ENCODE measurements around the gene DDX41.

DDX41 gene

DNA sequence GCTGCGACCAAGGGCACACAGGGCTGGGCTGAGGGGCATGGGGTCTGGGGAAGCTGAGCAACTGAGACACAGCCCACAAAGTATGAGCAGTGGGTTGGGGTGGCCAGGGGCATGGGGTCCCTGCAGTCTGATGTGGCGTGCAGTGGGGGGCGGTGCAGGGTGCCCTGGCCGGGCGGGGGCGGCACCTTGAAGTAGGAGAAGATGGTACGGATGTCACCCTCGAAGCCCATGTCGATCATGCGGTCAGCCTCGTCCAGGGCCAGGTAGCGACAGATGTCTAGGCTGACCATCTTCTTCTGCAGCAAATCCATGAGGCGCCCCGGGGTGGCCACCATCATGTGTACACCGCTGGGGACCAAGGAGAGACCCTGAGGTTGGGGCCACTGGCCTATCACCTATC, 3.3 kb downstream of the DDX41 start:
- DNase-seq (ENCODE audit: low read depth in 2 of 2) = no peak

DNA sequence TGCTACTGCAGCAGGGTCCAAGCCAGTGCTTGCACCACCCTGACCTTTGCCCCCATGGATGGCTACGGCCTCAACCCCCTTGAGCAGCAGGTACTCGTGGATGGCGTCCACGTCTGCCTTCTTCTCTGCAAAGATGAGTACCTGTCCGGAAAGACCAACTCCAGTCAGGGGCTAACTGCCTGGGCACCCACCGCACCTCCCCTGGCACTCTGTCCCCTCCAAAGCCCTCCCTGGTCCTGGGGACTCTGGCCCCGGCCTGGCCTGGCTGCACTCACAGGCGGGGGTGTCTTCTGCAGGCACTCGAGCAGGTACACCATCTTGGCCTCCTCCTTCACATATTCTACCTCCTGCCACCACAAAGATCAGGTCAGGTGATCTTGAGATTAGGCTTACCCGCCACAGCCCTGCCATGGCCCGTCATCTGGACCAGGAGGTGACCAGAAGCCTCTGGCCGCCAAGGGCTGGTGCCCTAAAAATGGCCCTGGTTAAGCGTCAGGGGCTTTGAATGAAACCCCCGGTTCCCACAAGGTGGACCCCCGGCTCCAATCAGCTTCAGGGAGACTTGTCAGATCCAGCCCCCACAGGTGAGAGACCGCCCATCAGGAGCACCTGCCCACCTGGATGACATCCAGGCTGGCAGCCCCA, 3.9 kb downstream of the DDX41 start:
- no peak for DNase-seq (ENCODE audit: low read depth in 2 of 2)

DNA sequence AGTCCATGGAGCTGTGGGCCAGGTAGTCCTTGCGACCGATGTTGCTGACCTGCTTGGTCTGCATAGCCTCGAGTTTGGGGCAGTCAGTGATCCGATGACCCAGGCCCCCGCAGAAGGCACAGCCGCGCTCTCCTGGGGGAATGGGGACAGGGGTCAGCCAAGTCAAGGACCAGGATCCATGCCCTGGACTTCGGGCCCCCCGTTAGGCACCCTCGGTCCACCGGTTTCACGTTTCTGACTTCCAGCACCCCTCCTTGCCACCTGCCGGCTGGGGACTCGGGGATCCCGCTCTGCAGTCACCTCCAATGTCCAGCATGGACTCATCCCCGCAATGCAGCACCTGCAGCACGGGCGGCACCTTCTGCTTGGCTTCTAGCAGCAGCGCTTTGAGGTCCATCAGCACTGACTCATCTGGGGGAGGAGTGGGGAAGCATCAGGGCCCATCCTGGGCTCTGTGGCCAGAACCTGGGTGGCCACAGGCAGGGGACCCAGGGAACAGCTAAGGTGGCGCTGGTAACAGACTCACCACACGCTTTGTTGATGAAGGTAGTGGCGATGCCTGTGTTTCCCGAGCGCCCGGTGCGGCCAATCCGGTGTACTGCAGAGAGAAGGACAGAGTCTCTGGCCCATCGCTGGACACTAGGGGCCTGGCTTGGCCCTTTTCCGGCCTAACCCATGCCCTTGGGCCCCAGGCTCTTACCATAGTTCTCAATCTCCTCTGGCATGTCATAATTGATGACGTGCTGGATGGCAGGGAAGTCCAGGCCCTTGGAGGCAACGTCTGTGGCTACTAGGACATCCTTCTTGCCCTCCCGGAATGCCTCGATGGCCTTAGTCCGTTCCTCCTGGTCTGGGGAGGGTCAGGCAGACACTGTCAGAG, 4.7 kb downstream of the DDX41 start:
- DNase-seq (ENCODE audit: low read depth in 2 of 2) = no peak

DNA sequence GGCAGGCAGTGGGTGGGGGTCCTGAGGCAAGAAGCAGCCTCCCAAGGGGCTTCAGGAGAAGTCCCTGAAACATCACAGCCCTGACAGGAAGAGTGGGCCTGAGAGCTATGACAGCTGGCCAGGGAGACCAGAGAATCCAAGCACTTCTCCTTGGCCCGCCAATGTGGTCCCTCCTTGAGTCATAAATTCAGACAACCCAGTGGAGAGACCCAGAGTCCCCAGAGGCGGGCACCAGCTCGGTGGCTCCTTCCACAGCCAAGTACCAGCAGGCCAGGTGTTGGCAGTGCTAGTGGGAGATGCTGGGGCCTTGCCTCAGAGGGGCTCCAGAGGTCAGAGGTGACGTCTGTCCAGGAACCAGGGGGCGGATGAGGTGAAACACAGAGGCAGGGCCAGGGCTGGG, 5.6 kb downstream of the DDX41 start:
- DNase-seq (ENCODE audit: low read depth in 2 of 2) = no peak

DNA sequence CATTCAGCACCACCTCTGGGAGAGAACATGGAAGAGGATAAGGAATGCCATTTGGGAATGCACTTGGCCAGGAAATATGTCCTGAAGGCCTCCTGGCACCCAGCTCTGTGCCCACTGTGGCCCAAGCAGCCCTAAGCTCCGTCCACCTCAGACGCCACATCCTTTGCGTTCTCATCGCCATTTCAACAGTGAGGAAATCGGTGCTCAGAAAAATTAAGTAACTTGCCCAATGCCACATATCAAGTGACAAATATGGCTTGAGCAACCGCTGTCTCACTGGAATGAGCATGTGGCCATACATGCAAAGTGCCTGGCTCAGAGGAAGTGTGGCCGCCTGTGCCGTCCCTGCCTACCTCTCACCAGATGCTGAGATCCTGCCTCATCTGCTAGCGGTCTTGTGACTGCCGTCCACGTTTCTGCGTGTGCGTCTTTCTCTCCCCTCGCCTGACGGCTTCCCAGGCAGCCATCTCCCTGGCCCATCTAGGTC, 6.2 kb downstream of the DDX41 start:
- no peak for DNase-seq (ENCODE audit: low read depth in 2 of 2)

DNA sequence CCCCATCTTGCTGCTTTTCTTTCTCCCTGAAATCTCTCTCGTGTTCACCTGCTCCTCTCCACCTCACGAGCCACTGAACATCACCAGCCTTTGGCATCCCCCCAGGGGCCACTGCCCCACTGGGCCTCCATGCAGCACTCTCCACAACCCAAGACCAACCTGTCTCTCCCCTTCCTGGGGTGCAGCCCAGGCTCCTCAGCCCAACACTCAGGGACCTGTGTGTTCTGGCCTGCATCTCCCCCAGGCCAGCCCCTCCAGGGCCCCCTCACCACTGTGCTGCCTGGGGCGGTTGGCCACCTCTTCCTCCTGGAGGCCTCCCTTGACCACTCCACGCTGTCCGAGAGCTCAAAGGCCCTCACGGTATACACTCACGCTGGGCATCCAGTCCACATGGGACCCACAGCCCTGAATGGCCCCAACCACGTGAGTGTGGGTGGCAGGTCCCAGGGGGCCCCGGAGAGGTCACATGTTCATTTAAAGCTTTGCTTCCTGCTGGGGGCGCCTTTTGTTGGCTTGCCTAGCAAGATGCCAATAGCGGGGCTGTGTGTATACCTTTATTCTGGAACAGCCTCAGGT, 6.7 kb downstream of the DDX41 start:
- DNase-seq (ENCODE audit: low read depth in 2 of 2) = no peak

DNA sequence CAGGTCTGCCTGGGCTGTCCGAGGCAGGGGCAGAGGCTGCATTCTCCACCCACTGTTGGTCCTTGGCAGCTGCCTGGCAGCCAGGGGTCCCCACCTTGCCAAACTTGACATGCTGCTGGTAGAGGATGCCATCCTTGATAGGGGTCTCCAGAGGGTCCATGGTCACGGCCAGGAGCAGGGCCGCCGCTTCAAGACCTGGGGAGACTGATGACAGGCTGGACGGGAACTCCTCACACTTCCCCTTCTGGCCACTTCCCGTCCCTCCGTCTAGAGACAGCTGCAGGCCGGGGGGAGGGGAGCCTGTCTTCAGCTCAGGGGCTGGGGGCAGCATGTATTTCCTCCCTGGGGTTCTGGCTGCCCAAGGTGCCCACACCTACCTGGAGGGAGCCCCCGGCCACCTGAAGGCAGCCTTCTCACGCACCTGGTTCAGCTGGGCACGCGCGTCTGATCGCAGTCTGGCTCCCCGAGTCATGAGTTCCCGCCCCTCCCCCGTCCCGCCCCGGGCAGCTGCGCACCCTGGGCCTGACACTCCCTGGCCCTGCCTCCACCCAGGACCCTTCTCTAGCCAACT, 7.3 kb downstream of the DDX41 start, which contains the start of gene DOK3:
Gene DOK3, minus strand, starts transcription at position 446 of the 571 bp plus-strand sequence. Its CDS starts 286 bp downstream, at position 160.
- DNase-seq (ENCODE audit: low read depth in 2 of 2) = no peak

DNA sequence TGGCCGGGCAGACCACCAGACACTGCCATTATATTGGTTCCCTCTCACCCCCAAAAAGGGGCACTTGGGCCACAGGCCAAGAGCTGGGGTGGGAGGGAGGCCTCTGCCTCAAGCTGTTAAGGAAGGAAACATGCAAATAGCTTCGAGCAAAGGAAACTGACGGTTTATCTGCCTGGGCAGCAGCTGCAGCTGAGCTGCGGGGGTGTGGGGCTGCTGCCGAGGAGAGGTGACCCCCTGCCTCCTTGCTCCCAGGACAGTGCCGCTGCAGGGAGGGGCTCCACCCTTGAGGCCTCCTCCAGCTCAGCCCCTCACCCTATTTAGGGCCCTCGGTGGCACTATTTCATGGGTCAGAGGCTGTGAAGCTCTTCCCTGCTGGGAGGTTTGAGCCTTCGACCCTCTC, 7.9 kb downstream of the DDX41 start:
- DNase-seq (ENCODE audit: low read depth in 2 of 2) = no peak

DNA sequence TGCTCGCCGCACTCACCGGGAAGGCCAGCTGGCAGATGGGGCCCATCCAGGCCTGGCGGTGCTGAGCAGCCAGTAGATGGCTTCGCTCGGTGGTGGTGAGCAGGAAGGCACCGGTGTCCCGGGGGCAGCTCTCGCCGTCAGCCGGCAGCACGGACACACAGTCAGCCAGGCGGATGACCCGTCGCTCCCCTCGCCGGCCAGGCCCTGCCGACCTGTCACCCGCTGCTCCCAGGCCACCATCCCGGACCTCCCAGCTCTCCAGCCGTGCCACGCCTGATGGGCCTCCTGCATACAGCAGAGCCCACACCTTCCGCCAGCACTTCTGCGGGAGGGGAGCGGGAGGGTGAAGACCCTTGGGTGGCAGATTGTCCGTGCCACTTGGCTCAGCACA, 8.5 kb downstream of the DDX41 start:
- no peak for DNase-seq (ENCODE audit: low read depth in 2 of 2)

DNA sequence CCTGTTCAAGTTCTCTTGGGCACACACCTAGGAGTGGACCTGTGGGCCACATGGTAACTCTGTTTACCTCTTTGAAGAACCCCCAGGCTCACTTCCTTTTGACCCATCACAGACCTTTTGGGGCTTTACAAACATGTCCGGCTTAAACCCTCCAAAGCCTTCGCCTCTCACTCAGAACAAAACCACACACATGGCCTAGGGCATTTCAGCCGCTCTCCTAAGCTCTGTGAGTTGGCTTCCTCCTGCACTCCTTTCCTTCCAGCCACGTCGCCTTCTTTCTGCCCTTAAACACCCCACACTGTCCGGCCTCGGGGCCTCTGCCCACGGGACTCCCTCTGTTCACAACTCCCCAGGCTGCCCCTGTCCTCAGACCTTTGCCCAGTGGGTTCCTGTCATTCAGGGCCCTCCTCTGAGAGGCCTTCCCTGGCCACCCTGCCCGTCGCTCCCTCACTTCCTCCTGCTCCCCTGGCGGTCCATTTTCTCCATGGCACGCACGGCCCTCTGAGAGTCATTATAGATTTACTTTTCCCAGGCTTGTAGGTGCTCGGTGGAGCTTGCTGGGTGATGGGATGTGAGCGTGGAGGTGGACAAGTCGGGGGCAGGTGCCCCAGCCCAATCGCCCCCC, 9.1 kb downstream of the DDX41 start:
- no peak for DNase-seq (ENCODE audit: low read depth in 2 of 2)

DNA sequence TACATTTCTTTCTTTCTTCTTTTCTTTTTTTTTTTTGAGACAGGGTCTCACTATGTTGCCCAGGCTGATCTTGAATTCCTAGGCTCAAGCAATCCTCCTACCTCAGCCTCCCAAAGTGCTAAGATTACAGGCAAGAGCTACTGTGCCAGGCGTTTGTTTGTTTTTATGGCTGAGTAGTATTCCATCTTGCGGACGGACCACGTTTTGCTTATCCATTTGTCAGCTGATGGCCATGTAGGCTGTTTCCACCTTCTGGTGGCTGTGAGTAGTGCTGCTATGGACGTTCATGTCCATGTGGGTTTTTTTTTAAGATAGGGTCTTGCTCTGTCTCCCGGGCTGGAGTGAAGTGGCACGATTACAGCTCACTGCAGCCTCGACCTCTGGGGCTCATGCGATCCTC, 9.6 kb downstream of the DDX41 start:
- DNase-seq (ENCODE audit: low read depth in 2 of 2) = no peak

DNA sequence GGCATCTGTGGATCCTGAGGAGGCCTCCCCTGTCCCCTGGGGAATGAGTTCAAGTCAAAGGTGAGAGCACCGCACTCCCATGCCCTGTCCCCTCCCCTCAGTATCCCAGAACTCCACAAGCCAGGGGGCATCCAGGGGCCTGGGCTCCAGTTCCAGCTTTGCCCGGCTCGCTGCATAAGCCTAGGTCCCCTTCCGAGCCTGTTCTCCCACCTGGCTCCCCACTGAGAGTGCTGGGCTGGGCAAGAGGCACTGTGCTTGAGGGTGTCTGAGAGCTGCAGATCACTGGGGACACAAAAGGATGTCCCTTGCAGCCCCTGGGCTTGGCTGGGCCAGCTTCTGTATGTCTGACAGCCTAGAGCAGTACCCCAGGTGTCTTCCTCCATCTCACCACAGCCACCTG, 11.7 kb downstream of the DDX41 start:
- no peak for DNase-seq (ENCODE audit: low read depth in 2 of 2)

DNA sequence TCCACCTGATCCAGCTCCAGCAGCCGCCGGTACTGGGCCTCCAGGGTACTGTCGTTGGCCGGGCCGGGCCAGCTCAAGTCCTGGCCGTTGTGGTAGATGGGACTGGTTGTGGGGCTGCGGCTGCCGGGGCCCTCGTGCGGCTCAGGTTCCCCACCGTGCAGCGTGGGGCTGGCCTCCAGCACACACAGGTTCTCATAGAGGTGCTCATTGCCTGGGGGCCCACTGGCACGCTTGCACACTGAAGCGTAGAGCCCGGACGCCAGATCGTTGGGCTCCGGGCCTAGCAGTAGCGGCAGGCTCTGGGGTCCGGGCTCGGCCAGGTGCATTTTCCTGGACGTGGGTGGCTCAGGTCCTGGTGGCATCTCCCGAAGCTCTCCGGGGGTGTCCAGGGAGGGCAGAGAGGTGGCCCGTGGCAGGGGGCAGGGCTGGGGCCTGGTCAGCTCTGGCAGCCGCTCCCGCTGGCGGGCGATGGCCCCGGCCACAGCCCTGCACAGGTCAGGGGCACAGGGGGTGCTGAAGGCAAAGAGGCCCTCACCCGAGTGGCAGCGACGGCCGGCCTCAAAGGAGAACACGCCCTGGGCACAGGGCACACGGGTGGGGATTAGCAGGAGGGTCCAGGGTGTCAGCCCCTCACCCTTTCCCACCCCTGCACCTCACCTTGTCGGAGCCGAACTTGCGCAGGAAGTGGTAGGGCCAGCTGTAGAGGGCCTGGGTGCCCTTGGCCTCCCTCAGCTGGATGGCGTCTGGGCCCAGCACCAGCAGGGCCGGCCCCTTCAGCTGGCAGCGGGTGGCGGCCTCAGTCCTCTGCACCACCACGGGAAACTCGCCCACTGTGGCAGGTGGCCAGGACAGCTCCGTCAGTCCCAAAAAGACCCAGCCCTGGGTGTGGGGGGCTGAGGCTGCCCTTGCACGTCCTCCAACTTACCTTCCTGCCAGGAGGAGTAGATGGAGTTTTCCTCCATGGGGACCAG, 12.4 kb downstream of the DDX41 start:
- DNase-seq (ENCODE audit: low read depth in 2 of 2) = no peak

DNA sequence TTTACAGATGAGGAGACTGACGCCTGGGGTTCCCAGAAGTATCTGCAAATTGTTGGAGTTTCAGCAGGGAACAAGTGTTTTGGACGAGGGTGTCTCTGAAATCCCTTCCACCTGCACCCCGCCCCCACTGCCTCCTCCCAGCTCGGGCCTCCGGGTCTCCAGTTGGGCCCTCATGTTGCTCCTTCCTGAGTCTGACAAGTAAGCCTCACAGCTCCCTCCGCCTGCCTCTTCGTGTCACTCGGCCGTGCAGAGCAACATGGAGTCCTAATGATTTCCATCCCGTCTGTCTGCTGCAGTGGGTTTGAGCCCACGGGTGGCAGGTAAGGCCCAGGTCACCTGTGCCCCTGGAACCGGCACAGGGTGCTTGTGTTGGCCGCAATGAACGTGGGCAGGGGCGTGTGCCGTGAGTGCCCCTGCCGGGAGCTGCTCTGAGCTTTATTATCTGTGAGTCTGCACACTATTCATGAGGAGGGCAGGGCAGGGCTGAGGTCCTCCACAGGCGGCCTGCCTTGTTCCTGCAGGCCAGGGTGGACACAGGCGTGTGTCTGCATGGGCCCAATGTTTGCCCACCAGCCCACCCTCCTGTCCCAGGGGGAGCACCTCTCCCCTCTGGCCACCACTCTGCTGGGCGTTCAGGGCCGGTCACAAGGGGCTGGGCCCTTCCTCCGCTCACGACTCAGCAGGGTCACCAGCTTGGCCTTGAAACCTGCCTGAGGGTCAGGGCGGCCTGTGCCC, 13.2 kb downstream of the DDX41 start:
- no peak for DNase-seq (ENCODE audit: low read depth in 2 of 2)

DNA sequence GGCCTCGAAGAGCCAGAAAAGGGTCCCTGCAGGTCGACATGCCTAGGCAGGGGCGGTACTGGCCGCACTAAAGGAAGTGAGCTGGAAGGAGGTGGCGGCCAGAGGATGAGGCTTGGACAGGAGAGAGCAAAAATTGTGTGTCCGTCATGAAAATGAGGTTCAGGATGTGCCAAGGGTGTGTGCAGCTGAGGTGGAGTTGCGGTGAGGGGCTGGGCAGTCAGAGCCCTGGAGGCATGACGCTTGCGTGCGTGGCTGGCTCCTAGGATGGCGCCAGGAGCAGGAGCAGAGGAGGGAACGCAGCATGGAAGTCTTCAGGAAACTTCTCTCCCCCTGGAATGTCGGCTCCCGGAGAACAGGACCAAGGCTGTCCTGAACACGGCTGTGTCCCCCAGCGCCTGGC, 13.9 kb downstream of the DDX41 start:
- no peak for DNase-seq (ENCODE audit: low read depth in 2 of 2)

DNA sequence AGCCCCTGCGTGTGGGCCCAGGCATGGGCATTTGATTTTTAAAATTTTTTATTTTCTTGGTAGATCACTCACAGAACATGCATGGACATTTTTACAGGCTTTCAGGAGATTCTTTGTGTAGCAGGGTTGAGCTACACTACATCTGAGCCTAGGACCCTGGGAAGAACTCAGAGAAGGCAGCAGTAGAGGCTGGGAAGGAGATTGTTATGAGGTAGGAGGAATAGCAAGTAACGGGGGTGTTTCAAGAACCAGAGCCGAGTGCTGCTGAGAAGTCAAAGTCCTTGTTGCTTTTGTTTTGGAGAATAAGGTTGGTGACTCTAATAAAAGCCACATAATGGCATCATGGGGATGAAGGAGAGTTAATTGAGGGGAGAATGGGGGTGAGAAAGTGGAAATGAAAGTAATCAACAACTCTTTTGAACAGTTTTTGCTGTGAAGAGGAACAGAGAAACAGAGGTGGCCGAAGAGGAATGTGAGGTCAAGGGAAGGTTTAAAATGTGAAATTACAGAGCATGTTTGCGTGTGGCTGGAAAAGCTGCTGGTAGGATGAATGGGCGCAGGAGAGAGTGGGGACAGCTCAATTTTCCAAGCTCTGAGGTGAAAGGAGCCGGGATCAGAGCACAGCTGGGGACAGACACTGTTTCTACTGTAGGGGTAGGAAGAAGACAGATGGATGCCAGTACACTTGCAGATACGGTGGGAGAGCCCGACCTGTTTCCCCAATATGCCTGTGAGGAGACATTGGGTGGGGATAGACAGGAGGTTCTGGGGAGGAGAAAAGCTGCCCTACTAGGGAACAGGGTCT, 14.7 kb downstream of the DDX41 start:
- no peak for DNase-seq (ENCODE audit: low read depth in 2 of 2)

DNA sequence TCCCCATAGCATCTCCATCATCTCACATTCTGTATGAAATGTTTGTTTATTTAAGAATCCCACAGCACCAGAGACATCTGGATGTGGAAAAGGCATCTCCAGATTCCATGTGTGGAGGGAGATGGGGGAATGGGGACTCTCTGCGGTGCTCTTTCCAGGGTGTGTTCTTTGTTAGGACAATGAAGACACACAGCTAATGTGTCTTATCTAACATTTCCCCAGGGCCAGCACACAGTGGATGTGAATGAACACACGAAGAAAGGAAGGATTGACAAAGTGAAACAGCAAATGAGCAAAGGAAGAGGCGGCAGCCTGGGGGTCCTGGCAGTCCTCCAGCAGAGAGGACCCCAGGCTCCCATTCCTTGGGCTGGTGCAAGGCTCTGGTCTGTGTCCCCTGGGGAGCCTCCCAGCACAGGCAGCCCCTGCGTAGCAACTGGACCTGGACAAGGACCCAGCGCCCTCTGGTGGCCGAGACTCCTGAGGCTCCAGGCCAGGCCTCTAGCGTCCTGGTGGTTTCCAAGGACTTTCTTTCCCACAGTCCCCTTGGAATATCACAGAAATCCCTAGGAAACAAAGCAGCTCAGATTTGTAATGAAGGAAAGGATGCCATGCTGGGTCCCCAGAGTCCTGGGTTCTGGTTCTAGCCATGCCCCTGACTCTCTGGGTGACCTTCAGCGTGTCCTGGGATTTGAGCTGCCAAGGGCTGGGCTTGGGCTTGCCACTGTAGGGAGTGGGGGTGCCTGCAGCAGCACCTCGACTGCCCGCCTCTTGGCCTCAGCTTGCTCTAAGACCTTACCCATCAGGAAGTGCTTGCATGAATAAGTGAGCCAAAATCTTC, 15.9 kb downstream of the DDX41 start:
- DNase-seq (ENCODE audit: low read depth in 2 of 2) = peak; percentile 89 to 90

DNA sequence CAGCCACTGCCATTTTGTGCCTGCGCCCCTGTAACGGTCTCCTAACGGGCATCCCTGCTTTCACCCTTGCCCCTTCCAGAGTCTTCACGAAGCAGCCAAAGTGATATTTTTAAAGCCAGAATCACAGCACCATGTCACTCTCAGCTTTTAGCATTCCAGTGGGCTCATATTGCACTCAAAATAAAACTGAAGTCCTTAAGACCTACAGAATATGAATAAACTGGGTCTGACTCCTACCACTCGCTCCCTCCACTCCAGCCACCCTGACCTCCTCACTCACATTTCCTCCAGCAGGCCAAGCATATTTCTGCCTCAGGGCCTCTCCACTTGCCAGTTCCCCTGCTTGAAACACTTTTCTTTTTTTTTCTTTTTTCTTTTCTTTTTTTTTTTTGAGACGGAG, 16.9 kb downstream of the DDX41 start:
- DNase-seq (ENCODE audit: low read depth in 2 of 2) = no peak

Data from activated CD4-positive, alpha-beta T cell treated with anti-CD3 and anti-CD28 coated beads for 24 hours (primary cell).